Measurements from ENCODE around the gene TUBGCP3.
"Not testable (repeated sequence)": the region's sequence is repeated elsewhere in the genome, so short reads cannot be mapped to it uniquely, and the experiment has no call there.

TUBGCP3 gene

GRCh38 chr13:112509190-112509589 lies 78.8 kb downstream of the TUBGCP3 start:
- DNase-seq (ENCODE audit: low read depth): no peak
- TF ChIP-seq, protein P1, sequence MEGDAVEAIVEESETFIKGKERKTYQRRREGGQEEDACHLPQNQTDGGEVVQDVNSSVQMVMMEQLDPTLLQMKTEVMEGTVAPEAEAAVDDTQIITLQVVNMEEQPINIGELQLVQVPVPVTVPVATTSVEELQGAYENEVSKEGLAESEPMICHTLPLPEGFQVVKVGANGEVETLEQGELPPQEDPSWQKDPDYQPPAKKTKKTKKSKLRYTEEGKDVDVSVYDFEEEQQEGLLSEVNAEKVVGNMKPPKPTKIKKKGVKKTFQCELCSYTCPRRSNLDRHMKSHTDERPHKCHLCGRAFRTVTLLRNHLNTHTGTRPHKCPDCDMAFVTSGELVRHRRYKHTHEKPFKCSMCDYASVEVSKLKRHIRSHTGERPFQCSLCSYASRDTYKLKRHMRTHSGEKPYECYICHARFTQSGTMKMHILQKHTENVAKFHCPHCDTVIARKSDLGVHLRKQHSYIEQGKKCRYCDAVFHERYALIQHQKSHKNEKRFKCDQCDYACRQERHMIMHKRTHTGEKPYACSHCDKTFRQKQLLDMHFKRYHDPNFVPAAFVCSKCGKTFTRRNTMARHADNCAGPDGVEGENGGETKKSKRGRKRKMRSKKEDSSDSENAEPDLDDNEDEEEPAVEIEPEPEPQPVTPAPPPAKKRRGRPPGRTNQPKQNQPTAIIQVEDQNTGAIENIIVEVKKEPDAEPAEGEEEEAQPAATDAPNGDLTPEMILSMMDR (IDR thresholded peaks at IDR 0.05; ENCODE audit: insufficient read depth, low read depth, low read length, missing control alignments): no peak
- no peak overlapping the region for H3K4me3 ChIP-seq (ENCODE audit: low read depth, low read length)

- no peak overlapping the region for H3K4me3 ChIP-seq (ENCODE audit: low read depth, low read length)
- TF ChIP-seq, protein P1 (IDR thresholded peaks at IDR 0.05; ENCODE audit: insufficient read depth, low read depth, low read length, missing control alignments): no peak
- no peak for DNase-seq (ENCODE audit: low read depth)
Observed at GRCh38 chr13:112506046-112506445, 81.9 kb downstream of the TUBGCP3 start.

- TF ChIP-seq, protein P1 (IDR thresholded peaks at IDR 0.05; ENCODE audit: insufficient read depth, low read depth, low read length, missing control alignments): no peak
- DNase-seq (ENCODE audit: low read depth): no peak
Observed at GRCh38 chr13:112496166-112496565, 91.8 kb downstream of the TUBGCP3 start.

GRCh38 chr13:112495465-112495864 lies 92.5 kb downstream of the TUBGCP3 start:
- no peak for DNase-seq (ENCODE audit: low read depth)
- H3K4me3 ChIP-seq (ENCODE audit: low read depth, low read length): no peak overlapping the region
- TF ChIP-seq, protein P1 (IDR thresholded peaks at IDR 0.05; ENCODE audit: insufficient read depth, low read depth, low read length, missing control alignments): no peak

More at GRCh38 chr13:112496166-112496565, 91.8 kb downstream of the TUBGCP3 start:
- no peak overlapping the region for H3K4me3 ChIP-seq (ENCODE audit: low read depth, low read length)

DNA sequence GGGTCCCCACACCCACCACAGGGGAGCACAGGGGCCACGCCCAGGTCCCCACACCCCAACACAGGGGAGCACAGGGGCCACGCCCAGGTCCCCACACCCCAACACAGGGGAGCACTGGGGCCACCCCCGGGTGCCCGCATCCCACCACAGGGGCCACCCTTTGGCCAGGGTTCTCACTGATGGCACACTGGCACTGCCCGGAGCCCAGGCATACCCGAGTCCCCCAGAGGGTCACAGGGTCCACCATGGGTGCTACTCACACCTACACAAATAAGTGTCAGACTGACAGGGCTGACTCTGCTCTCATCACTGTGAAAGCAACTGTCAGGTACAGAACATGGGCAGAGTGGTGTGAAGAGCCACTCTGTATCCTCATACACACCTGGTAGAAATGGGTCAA lies 98.8 kb downstream of the TUBGCP3 start:
- no peak overlapping the region for H3K4me3 ChIP-seq (ENCODE audit: low read depth, low read length)
- TF ChIP-seq, protein P1 (IDR thresholded peaks at IDR 0.05; ENCODE audit: insufficient read depth, low read depth, low read length, missing control alignments): no peak
- no peak for DNase-seq (ENCODE audit: low read depth)

DNA sequence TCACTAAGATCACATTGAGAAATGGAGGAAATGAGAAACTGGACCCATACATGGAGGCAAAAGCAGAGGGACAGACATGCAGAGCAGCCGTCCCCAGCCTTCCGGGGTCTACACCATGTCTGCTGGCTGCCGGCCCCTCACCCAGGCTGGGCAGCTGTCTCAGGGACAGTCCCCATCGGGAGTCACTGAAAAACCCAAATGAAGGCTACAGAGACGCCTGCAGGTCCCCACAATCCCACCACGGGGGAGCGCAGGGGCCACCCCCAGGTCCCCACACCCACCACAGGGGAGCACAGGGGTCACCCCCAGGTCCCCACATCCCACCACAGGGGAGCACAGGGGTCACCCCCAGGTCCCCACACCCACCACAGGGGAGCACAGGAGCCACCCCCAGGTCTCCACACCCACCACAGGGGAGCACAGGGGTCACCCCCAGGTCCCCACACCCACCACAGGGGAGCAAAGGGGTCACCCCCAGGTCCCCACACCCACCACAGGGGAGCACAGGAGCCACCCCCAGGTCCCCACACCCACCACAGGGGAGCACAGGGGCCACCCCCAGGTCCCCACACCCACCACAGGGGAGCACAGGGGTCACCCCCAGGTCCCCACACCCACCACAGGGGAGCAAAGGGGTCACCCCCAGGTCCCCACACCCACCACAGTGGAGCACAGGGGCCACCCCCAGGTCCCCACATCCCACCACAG lies 99.5 kb downstream of the TUBGCP3 start:
- H3K4me3 ChIP-seq (ENCODE audit: low read depth, low read length); DNase-seq (ENCODE audit: low read depth): not testable (repeated sequence)

DNA sequence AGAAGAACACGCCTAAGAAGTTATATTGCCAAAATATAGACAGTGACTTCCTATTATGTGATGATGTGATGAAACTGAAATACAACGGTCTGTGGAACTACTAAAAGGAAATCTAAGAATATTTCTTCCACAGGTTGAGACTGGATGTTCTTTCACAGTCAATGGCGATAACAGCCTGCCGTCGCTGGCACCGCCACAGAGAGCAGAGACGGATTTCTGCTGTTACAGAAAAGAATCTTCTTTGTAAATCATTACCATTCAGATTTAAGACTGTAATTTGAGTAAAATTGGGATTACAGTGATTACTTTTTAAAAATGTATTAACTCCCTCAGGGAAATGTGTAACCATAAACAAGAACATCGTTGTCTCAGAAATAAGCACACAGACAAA lies 100.8 kb downstream of the TUBGCP3 start:
- no peak overlapping the region for H3K4me3 ChIP-seq (ENCODE audit: low read depth, low read length)
- TF ChIP-seq, protein P1 (IDR thresholded peaks at IDR 0.05; ENCODE audit: insufficient read depth, low read depth, low read length, missing control alignments): no peak
- no peak for DNase-seq (ENCODE audit: low read depth)
